Omental fat pad (tissue), 4 donors: Measurements from ENCODE around the gene SEMA3B. TPM values are rescaled to one million over a fixed set of nuclear protein-coding genes. Genes with fewer than 3 reads are reported as not detected.
A peak's percentile ranks its signal among the peaks of the same experiment; 100 is the strongest.
"Not testable (repeated sequence)": the region's sequence is repeated elsewhere in the genome, so short reads cannot be mapped to it uniquely, and the experiment has no call there.

ENCODE experiments used
- ATAC-seq: fragments of 150-250 bp; one replicate; pipeline ENCODE4 v1.9.1; 2016; ENCODE audit warnings: mild to moderate bottlenecking, moderate library complexity; ENCODE audit not compliant: low FRiP score
- DNase-seq: peaks from one replicate; pipeline ENCODE4 v3.0.0-alpha.2; 2019; ENCODE audit warnings: low spot score
- total RNA-seq, 4 donors: library from RNA; depleted of rRNA; stranded (reverse); fragments of >200 nt; gene quantifications; one replicate each; pipeline ENCODE4 v1.1.0, GENCODE V29; 2016
- TF ChIP-seq, protein P1 (sequence below), 3 donors: fragments of 450-650 bp; IDR thresholded peaks; one replicate each; pipeline ENCODE4 v1.5.1; 2016 to 2017; ENCODE audit warnings: antibody characterized with exemption in 3 of 3, mild to moderate bottlenecking in 3 of 3, moderate library complexity in 2 of 3

SEMA3B gene
- total RNA-seq, 4 donors from 2014 or later = 14.2 to 94.1 (median 45.4) TPM

DNA sequence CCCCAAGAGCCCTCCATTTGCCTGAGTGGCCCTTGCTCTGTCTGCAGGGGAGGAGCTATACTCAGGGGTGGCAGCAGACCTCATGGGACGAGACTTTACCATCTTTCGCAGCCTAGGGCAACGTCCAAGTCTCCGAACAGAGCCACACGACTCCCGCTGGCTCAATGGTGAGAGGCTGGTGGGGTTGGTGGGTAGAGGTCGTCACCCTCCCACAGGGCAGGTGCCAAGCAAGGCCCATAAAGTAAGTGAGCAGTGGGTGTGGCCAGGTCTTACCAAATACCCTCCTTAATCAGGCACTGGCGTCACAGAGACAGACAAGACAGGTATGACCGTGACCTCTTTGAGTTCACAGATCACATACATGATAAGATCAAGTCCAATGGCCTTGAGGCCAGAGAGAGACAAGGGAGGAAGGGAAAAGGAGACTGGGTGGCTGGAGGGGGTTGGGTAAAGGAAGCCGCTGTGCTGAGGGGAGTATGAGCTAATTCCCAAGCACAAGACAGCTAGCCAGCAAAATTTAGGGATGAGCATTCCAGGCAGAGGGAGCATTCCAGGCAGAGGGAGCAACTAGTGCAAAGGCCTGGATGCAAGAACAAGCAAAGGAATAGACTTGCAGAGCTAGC, 2.5 kb downstream of the SEMA3B start:
- TF ChIP-seq, protein P1, sequence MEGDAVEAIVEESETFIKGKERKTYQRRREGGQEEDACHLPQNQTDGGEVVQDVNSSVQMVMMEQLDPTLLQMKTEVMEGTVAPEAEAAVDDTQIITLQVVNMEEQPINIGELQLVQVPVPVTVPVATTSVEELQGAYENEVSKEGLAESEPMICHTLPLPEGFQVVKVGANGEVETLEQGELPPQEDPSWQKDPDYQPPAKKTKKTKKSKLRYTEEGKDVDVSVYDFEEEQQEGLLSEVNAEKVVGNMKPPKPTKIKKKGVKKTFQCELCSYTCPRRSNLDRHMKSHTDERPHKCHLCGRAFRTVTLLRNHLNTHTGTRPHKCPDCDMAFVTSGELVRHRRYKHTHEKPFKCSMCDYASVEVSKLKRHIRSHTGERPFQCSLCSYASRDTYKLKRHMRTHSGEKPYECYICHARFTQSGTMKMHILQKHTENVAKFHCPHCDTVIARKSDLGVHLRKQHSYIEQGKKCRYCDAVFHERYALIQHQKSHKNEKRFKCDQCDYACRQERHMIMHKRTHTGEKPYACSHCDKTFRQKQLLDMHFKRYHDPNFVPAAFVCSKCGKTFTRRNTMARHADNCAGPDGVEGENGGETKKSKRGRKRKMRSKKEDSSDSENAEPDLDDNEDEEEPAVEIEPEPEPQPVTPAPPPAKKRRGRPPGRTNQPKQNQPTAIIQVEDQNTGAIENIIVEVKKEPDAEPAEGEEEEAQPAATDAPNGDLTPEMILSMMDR (IDR thresholded peaks at IDR 0.05) = no peak
- ATAC-seq = no peak
- DNase-seq = no peak

DNA sequence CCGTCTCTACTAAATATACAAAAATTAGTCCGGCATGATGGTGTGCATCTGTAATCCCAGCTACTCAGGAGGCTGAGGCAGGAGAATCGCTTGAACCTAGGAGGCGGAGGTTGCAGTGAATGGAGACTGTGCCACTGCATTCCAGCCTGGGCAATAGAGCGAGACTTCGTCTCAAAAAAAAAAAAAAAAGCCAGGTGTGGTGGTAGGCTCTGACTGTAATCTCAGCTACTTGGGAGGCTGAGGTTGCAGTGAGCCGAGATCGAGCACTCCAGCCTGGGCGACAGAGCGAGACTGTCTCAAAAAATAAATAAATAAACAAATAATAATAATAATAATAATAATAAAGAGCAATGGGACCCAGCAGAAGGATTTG, 3.6 kb downstream of the SEMA3B start:
- not testable (repeated sequence) for DNase-seq, ATAC-seq

DNA sequence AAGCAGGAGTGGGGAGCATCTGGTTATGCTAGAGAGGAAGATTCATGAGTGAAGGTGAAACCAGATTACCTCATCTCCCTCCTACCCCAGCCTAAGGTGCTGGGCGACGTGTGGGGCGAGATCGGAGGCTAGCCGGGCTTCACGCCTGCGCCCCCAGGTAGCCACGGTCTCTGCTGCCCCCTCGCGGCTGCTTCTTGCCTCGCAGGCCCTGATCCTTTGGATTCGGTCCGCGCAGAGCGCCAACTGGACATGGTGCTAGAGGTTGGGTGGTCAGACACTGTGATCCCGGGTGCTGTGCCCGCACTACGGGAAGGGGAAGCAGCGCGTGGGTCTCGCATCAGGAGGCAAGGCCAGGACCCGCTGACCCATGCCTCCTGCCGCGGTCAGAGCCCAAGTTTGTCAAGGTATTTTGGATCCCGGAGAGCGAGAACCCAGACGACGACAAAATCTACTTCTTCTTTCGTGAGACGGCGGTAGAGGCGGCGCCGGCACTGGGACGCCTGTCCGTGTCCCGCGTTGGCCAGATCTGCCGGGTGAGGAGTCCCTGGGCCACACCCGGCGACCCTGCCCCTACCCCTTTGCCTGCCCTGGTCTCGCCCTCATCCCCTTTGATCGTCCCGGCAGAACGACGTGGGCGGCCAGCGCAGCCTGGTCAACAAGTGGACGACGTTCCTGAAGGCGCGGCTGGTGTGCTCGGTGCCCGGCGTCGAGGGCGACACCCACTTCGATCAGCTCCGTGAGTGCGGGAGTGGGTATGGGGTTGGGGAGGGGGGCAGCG, 4.2 kb downstream of the SEMA3B start:
- peak; percentile 92 for DNase-seq
- ATAC-seq = peak; percentile 50

DNA sequence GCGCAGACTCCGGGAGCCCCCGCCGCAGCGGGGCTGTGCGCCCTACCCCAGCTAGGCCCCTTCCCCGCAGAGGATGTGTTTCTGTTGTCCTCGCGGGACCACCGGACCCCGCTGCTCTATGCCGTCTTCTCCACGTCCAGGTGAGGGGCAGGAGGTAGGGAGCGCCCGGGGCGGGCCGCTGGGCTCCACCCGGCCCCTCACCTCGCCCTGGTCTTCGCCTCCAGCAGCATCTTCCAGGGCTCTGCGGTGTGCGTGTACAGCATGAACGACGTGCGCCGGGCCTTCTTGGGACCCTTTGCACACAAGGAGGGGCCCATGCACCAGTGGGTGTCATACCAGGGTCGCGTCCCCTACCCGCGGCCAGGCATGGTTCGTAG, 4.7 kb downstream of the SEMA3B start:
- ATAC-seq = no peak

More for the DNA sequence above, 4.2 kb downstream of the SEMA3B start:
- TF ChIP-seq, protein P1 (IDR thresholded peaks at IDR 0.05) = peak in 2 of 3 donors; percentile 94 to 97

DNA sequence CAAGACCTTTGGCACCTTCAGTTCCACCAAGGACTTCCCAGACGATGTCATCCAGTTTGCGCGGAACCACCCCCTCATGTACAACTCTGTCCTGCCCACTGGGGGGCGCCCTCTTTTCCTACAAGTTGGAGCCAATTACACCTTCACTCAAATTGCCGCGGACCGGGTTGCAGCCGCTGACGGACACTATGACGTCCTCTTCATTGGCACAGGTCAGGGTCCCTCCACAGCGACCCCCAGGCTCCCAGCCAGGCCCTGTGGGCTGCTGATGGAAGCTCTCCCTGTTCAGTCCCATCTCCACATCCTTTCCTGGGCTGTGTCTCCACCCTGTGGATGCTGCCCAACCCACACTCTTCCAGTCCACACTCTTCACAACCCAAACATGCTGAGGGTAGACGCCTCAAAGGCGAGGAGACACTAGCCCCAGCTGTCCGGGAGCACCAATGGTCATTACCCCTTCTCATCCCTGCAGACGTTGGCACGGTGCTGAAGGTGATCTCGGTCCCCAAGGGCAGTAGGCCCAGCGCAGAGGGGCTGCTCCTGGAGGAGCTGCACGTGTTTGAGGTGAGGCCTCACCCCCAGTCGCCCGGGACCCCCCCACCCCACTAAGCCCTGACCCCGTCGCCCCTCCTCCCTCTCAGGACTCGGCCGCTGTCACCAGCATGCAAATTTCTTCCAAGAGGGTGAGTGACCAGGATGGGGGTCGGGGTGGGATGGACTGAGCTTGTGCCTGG, 5.6 kb downstream of the SEMA3B start:
- ATAC-seq (no peak), DNase-seq (peak; percentile 63)
- TF ChIP-seq, protein P1 (IDR thresholded peaks at IDR 0.05) = peak in 1 of 3 donors; percentile 19

More for the DNA sequence above, 4.7 kb downstream of the SEMA3B start:
- no peak for DNase-seq
- TF ChIP-seq, protein P1 (IDR thresholded peaks at IDR 0.05) = no peak

DNA sequence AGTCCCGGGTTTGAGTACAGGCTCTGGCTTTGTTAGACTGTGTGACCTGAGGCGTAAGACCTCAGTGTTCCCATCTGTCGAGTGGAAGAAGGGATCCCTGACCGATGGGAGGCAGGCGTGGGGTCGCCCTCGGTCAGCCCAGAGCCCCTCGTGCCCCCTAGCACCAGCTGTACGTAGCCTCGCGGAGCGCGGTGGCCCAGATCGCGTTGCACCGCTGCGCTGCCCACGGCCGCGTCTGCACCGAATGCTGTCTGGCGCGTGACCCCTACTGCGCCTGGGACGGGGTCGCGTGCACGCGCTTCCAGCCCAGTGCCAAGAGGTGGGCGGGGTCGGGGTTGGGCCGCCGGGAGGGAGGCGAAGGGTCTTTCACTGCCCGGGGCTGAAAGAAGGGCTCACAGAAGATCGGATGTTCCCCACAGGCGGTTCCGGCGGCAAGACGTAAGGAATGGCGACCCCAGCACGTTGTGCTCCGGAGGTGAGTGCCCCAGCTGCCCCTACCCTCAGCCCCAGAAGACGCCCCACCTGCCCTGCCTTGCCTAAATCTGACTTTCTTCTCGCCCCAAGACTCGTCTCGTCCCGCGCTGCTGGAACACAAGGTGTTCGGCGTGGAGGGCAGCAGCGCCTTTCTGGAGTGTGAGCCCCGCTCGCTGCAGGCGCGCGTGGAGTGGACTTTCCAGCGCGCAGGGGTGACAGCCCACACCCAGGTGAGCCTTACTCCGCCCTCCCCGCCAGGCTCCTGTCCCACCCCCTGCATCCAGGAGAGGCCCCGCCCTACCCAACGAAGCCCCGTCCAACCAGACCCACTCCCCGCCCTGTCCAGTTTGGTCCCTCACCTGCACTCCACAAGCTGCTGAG, 6.4 kb downstream of the SEMA3B start:
- TF ChIP-seq, protein P1 (IDR thresholded peaks at IDR 0.05) = no peak
- ATAC-seq (no peak), DNase-seq (no peak)
